OCI-LY3 (cell line): Measurements from ENCODE around the gene NEMP1.

Source experiments
- EZH2phosphoT487 ChIP-seq: fragments of 200-600 bp; shearing (Covaris generic); IDR thresholded peaks from 2 replicates; pipeline ENCODE4 v1.6.1; 2018; ENCODE audit warnings: antibody characterized with exemption, mixed run types, low read depth
- TF ChIP-seq, protein P1 (sequence below): fragments of 200-600, 300-600 bp; sonication (generic); IDR thresholded peaks from 2 replicates; pipeline ENCODE4 v1.5.1; 2014; ENCODE audit warnings: antibody characterized with exemption, low read length, low read depth

GRCh38 chr12:57105011-57105753, 26.6 kb upstream of the NEMP1 start:
- TF ChIP-seq, protein P1, sequence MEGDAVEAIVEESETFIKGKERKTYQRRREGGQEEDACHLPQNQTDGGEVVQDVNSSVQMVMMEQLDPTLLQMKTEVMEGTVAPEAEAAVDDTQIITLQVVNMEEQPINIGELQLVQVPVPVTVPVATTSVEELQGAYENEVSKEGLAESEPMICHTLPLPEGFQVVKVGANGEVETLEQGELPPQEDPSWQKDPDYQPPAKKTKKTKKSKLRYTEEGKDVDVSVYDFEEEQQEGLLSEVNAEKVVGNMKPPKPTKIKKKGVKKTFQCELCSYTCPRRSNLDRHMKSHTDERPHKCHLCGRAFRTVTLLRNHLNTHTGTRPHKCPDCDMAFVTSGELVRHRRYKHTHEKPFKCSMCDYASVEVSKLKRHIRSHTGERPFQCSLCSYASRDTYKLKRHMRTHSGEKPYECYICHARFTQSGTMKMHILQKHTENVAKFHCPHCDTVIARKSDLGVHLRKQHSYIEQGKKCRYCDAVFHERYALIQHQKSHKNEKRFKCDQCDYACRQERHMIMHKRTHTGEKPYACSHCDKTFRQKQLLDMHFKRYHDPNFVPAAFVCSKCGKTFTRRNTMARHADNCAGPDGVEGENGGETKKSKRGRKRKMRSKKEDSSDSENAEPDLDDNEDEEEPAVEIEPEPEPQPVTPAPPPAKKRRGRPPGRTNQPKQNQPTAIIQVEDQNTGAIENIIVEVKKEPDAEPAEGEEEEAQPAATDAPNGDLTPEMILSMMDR, result no peak
- no peak for TF ChIP-seq EZH2phosphoT487
